Esophagus squamous epithelium (tissue), 4 donors: Measurements from ENCODE around the gene PTPRG.

Experiments used
- CTCF ChIP-seq, 6 experiments: fragments of 450-650 bp in 4 of 6; fragments of 200-600 bp in 2 of 6; sonication (generic) in 2 of 6; IDR thresholded peaks; one replicate each; pipeline ENCODE4 v1.5.1; 2016 to 2019; ENCODE audit warnings: antibody characterized with exemption in 6 of 6, mild to moderate bottlenecking in 4 of 6, moderate library complexity in 4 of 6
- POLR2A ChIP-seq, 4 donors: fragments of 450-650 bp; IDR thresholded peaks; one replicate each; pipeline ENCODE4 v1.6.1; 2017; ENCODE audit warnings: antibody characterized with exemption in 4 of 4, mild to moderate bottlenecking in 4 of 4, moderate library complexity in 3 of 4

- no peak for TF ChIP-seq CTCF (IDR thresholded peaks at IDR 0.05)
- TF ChIP-seq POLR2A (IDR thresholded peaks at IDR 0.05) = no peak
Observed at GRCh38 chr3:61572879-61573278, 11.5 kb downstream of the PTPRG start.
